Liver (tissue), 9 donors: Measurements from ENCODE around the gene STEAP2. TPM values are rescaled to one million over a fixed set of nuclear protein-coding genes. Genes with fewer than 3 reads are reported as not detected.

Experiments
- DNase-seq: peaks from one replicate; pipeline ENCODE4 v3.0.0-alpha.2; 2017; ENCODE audit warnings: low spot score
- H3K27ac ChIP-seq, 2 donors: one replicate each; pipeline ENCODE4 v1.7.0; 2013; ENCODE audit warnings: inconsistent platforms in 2 of 2, low read length in 2 of 2, control low read depth in 1 of 2, low read depth in 1 of 2, mild to moderate bottlenecking in 1 of 2
- H3K27me3 ChIP-seq, 4 donors: one replicate each; pipeline versions ENCODE4 v1.6.1 to v1.7.0; 2013; ENCODE audit warnings: low read length in 3 of 4, inconsistent platforms in 1 of 4, mild to moderate bottlenecking in 1 of 4, moderate library complexity in 1 of 4; ENCODE audit not compliant: control insufficient read depth in 4 of 4, insufficient read depth in 4 of 4
- H3K36me3 ChIP-seq, 4 donors: one replicate each; pipeline versions ENCODE4 v1.6.1 to v1.7.0; 2013; ENCODE audit warnings: low read length in 3 of 4, mild to moderate bottlenecking in 3 of 4, low read depth in 1 of 4, moderate library complexity in 1 of 4; ENCODE audit not compliant: control insufficient read depth in 4 of 4, insufficient read depth in 3 of 4
- H3K4me1 ChIP-seq, 4 donors: one replicate each; pipeline versions ENCODE4 v1.6.1 to v1.7.0; 2013; ENCODE audit warnings: low read length in 3 of 4, mild to moderate bottlenecking in 3 of 4, moderate library complexity in 1 of 4; ENCODE audit not compliant: control insufficient read depth in 4 of 4, insufficient read depth in 4 of 4
- H3K4me3 ChIP-seq, 3 donors: one replicate each; pipeline versions ENCODE4 v1.6.1 to v1.7.0; 2013; ENCODE audit warnings: low read length in 3 of 3, control low read depth in 1 of 3, low read depth in 1 of 3, mild to moderate bottlenecking in 1 of 3
- H3K9ac ChIP-seq, 2 donors: one replicate each; pipeline ENCODE4 v1.7.0; 2013; ENCODE audit warnings: low read length in 2 of 2, mild to moderate bottlenecking in 2 of 2, moderate library complexity in 2 of 2, control low read depth in 1 of 2, low read depth in 1 of 2
- H3K9me3 ChIP-seq, 4 donors: one replicate each; pipeline versions ENCODE4 v1.6.1 to v1.7.0; 2013; ENCODE audit warnings: low read length in 3 of 4; ENCODE audit not compliant: control insufficient read depth in 4 of 4
- ATF3 ChIP-seq: IDR thresholded peaks from 2 replicates; pipeline ENCODE4 v1.6.1; 2016; ENCODE audit warnings: antibody characterized with exemption
- EGR1 ChIP-seq, 2 donors: IDR thresholded peaks; 2 replicates each; pipeline ENCODE4 v1.6.1; 2016 to 2018; ENCODE audit warnings: antibody characterized with exemption in 2 of 2, low read depth in 2 of 2
- FOXA1 ChIP-seq: IDR thresholded peaks from 2 replicates; pipeline ENCODE4 v1.6.1; 2016; ENCODE audit warnings: antibody characterized with exemption
- FOXA2 ChIP-seq: IDR thresholded peaks from 2 replicates; pipeline ENCODE4 v1.6.1; 2016; ENCODE audit warnings: antibody characterized with exemption
- GABPA ChIP-seq, 2 donors: IDR thresholded peaks in 1 of 2; conservative IDR thresholded peaks in 1 of 2; 2 replicates each; pipeline ENCODE4 v1.6.1; 2016; ENCODE audit warnings: antibody characterized with exemption in 2 of 2, mild to moderate bottlenecking in 1 of 2, moderate library complexity in 1 of 2
- HNF4A ChIP-seq, 2 donors: conservative IDR thresholded peaks; 2 replicates each; pipeline ENCODE4 v1.6.1; 2016; ENCODE audit warnings: antibody characterized with exemption in 2 of 2, mild to moderate bottlenecking in 2 of 2
- HNF4G ChIP-seq: IDR thresholded peaks from 2 replicates; pipeline ENCODE4 v1.6.1; 2016; ENCODE audit warnings: antibody characterized with exemption
- JUND ChIP-seq, 2 donors: IDR thresholded peaks; 2 replicates each; pipeline ENCODE4 v1.6.1; 2016; ENCODE audit warnings: antibody characterized with exemption in 2 of 2
- MAX ChIP-seq: IDR thresholded peaks from 2 replicates; pipeline ENCODE4 v1.6.1; 2016; ENCODE audit warnings: antibody characterized with exemption
- NR2F2 ChIP-seq: IDR thresholded peaks from 2 replicates; pipeline ENCODE4 v1.6.1; 2016; ENCODE audit warnings: antibody characterized with exemption
- RAD21 ChIP-seq, 2 donors: IDR thresholded peaks; 2 replicates each; pipeline ENCODE4 v1.6.1; 2016; ENCODE audit warnings: antibody characterized with exemption in 2 of 2, mild to moderate bottlenecking in 2 of 2
- RXRA ChIP-seq, 2 donors: IDR thresholded peaks; 2 replicates each; pipeline ENCODE4 v1.6.1; 2017 to 2018; ENCODE audit warnings: antibody characterized with exemption in 2 of 2, mild to moderate bottlenecking in 1 of 2
- SP1 ChIP-seq: IDR thresholded peaks from 2 replicates; pipeline ENCODE4 v1.6.1; 2018; ENCODE audit warnings: antibody characterized with exemption, mild to moderate bottlenecking
- TAF1 ChIP-seq: conservative IDR thresholded peaks from 2 replicates; pipeline ENCODE4 v1.6.1; 2016; ENCODE audit warnings: antibody characterized with exemption, mild to moderate bottlenecking
- YY1 ChIP-seq: IDR thresholded peaks from 2 replicates; pipeline ENCODE4 v1.6.1; 2016; ENCODE audit warnings: antibody characterized with exemption, mild to moderate bottlenecking
- WGBS: extraction: QIAGEN DNeasy Blood & Tissue Kit; methylation state at CpG from one replicate; pipeline ENCODE4 v1.1.7; 2013; 5-methylcytosine and 5-hydroxymethylcytosine counted together
- polyA plus RNA-seq, 2 donors: library from polyadenylated mRNA; stranded (reverse) in 1 of 2; unstranded in 1 of 2; fragments of 200-250 nt in 1 of 2; fragments of >200 nt in 1 of 2; fragmentation: Nextera tagmentation in 1 of 2; extraction: Ambion mirVana in 1 of 2; gene quantifications; one replicate each; pipeline versions ENCODE4 v1.2.1 to v1.2.3, GENCODE V29; 2013 to 2015
- total RNA-seq, 2 donors: library from RNA; depleted of rRNA; stranded (reverse); fragments of >200 nt; gene quantifications; one replicate each; pipeline ENCODE4 v1.2.3, GENCODE V29; 2014
- TF ChIP-seq, protein P1 (sequence below): IDR thresholded peaks from 2 replicates; pipeline ENCODE4 v1.6.1; 2016; ENCODE audit warnings: antibody characterized with exemption, mild to moderate bottlenecking
- TF ChIP-seq, protein P2 (sequence below): IDR thresholded peaks from 2 replicates; pipeline ENCODE4 v1.6.1; 2016; ENCODE audit warnings: antibody characterized with exemption
- TF ChIP-seq, protein P3 (sequence below): fragments of 150-350 bp; IDR thresholded peaks from 2 replicates; pipeline ENCODE4 v1.5.1; 2017; ENCODE audit warnings: improper control_type of control experiment, low read depth, low read length; ENCODE audit not compliant: missing input control
- donor health status: healthy.
- donor health status: healthy.
- donor health status: healthy.
- donor health status: healthy.
- donor health status: healthy.

The STEAP2 gene
- total and polyA plus RNA-seq, 4 donors = 1.2 to 25.9 (median 5.2) TPM

GRCh38 chr7:90207956-90208355, 3.6 kb upstream of the STEAP2 start:
- TF ChIP-seq RXRA (IDR thresholded peaks at IDR 0.05) (no peak), NR2F2 (no peak), ATF3 (no peak), JUND (IDR thresholded peaks at IDR 0.05) (no peak), FOXA1 (no peak), GABPA (IDR thresholded peaks at IDR 0.05 in 1 of 2, conservative IDR thresholded peaks at IDR 0.05 in 1 of 2) (no peak), RAD21 (IDR thresholded peaks at IDR 0.05) (no peak), EGR1 (IDR thresholded peaks at IDR 0.05; ENCODE audit: low read depth in 2 of 2) (no peak), HNF4A (conservative IDR thresholded peaks at IDR 0.05) (no peak), FOXA2 (no peak), HNF4G (no peak), MAX (no peak), YY1 (no peak), SP1 (no peak), TAF1 (no peak)
- TF ChIP-seq, protein P1, sequence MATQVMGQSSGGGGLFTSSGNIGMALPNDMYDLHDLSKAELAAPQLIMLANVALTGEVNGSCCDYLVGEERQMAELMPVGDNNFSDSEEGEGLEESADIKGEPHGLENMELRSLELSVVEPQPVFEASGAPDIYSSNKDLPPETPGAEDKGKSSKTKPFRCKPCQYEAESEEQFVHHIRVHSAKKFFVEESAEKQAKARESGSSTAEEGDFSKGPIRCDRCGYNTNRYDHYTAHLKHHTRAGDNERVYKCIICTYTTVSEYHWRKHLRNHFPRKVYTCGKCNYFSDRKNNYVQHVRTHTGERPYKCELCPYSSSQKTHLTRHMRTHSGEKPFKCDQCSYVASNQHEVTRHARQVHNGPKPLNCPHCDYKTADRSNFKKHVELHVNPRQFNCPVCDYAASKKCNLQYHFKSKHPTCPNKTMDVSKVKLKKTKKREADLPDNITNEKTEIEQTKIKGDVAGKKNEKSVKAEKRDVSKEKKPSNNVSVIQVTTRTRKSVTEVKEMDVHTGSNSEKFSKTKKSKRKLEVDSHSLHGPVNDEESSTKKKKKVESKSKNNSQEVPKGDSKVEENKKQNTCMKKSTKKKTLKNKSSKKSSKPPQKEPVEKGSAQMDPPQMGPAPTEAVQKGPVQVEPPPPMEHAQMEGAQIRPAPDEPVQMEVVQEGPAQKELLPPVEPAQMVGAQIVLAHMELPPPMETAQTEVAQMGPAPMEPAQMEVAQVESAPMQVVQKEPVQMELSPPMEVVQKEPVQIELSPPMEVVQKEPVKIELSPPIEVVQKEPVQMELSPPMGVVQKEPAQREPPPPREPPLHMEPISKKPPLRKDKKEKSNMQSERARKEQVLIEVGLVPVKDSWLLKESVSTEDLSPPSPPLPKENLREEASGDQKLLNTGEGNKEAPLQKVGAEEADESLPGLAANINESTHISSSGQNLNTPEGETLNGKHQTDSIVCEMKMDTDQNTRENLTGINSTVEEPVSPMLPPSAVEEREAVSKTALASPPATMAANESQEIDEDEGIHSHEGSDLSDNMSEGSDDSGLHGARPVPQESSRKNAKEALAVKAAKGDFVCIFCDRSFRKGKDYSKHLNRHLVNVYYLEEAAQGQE = no peak
- TF ChIP-seq, protein P2, sequence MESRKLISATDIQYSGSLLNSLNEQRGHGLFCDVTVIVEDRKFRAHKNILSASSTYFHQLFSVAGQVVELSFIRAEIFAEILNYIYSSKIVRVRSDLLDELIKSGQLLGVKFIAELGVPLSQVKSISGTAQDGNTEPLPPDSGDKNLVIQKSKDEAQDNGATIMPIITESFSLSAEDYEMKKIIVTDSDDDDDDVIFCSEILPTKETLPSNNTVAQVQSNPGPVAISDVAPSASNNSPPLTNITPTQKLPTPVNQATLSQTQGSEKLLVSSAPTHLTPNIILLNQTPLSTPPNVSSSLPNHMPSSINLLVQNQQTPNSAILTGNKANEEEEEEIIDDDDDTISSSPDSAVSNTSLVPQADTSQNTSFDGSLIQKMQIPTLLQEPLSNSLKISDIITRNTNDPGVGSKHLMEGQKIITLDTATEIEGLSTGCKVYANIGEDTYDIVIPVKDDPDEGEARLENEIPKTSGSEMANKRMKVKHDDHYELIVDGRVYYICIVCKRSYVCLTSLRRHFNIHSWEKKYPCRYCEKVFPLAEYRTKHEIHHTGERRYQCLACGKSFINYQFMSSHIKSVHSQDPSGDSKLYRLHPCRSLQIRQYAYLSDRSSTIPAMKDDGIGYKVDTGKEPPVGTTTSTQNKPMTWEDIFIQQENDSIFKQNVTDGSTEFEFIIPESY = no peak
- TF ChIP-seq, protein P3, sequence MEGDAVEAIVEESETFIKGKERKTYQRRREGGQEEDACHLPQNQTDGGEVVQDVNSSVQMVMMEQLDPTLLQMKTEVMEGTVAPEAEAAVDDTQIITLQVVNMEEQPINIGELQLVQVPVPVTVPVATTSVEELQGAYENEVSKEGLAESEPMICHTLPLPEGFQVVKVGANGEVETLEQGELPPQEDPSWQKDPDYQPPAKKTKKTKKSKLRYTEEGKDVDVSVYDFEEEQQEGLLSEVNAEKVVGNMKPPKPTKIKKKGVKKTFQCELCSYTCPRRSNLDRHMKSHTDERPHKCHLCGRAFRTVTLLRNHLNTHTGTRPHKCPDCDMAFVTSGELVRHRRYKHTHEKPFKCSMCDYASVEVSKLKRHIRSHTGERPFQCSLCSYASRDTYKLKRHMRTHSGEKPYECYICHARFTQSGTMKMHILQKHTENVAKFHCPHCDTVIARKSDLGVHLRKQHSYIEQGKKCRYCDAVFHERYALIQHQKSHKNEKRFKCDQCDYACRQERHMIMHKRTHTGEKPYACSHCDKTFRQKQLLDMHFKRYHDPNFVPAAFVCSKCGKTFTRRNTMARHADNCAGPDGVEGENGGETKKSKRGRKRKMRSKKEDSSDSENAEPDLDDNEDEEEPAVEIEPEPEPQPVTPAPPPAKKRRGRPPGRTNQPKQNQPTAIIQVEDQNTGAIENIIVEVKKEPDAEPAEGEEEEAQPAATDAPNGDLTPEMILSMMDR = no peak
- H3K4me3 ChIP-seq = no peak overlapping the region
- H3K27ac ChIP-seq = no peak overlapping the region
- no peaks in the 10 kb centered on the region for H3K36me3 ChIP-seq
- H3K9ac ChIP-seq = no peak overlapping the region
- H3K27me3 ChIP-seq = no peaks in the 10 kb centered on the region
- DNase-seq = no peak
- H3K9me3 ChIP-seq = no peaks in the 10 kb centered on the region
- 92% methylated on average over 1 of the region's 1 CpG for WGBS
- peaks cover 0 to 18% (median 9%) of the 10 kb centered on the region in 4 donors for H3K4me1 ChIP-seq
